Activated T-cell treated with anti-CD3 and anti-CD28 coated beads, Interleukin-2, amount 50 U/mL, for 48 hours (primary cell): Measurements from ENCODE around the gene RASSF4.

ENCODE experiments used
- DNase-seq, 2 experiments: peaks; one replicate each; pipeline ENCODE4 v3.0.0-alpha.2; 2020

RASSF4 gene

GRCh38 chr10:44959247-44960087 is at the start of gene RASSF4:
Gene RASSF4 (plus strand): TSS chr10:44959802. CDS start chr10:44970203, 10,401 bp downstream.
- DNase-seq: peak; percentile 94 to 95

GRCh38 chr10:44909910-44910309 is 49.7 kb upstream of the RASSF4 start:
- DNase-seq: no peak

GRCh38 chr10:44910602-44911001 is 49.0 kb upstream of the RASSF4 start:
- no peak for DNase-seq

- DNase-seq: no peak
Measured at GRCh38 chr10:44911081-44911540, 48.5 kb upstream of the RASSF4 start, which contains the start of gene TMEM72. Gene TMEM72 (plus strand): TSS chr10:44911337. CDS start chr10:44911513, 176 bp downstream.

GRCh38 chr10:44911951-44912350 is 47.7 kb upstream of the RASSF4 start:
- no peak for DNase-seq

- peak in 1 of 2 experiments; percentile 29 for DNase-seq
Measured at GRCh38 chr10:44913350-44914081, 46.1 kb upstream of the RASSF4 start.

- DNase-seq: no peak
Measured at GRCh38 chr10:44914891-44915290, 44.7 kb upstream of the RASSF4 start.

- DNase-seq: no peak
Measured at GRCh38 chr10:44916429-44916828, 43.2 kb upstream of the RASSF4 start.

GRCh38 chr10:44917848-44918247 is 41.8 kb upstream of the RASSF4 start:
- DNase-seq: no peak

GRCh38 chr10:44920252-44920651 is 39.4 kb upstream of the RASSF4 start:
- DNase-seq: no peak

GRCh38 chr10:44921061-44921460 is 38.5 kb upstream of the RASSF4 start:
- no peak for DNase-seq

- no peak for DNase-seq
Measured at GRCh38 chr10:44921506-44921905, 38.1 kb upstream of the RASSF4 start.

GRCh38 chr10:44922021-44922420 is 37.6 kb upstream of the RASSF4 start:
- DNase-seq: no peak

GRCh38 chr10:44922796-44923545 is 36.6 kb upstream of the RASSF4 start:
- DNase-seq: no peak

GRCh38 chr10:44923611-44924010 is 36.0 kb upstream of the RASSF4 start:
- DNase-seq: no peak

GRCh38 chr10:44924261-44925040 is 35.2 kb upstream of the RASSF4 start:
- peak in 1 of 2 experiments; percentile 4 for DNase-seq

GRCh38 chr10:44925224-44925623 is 34.4 kb upstream of the RASSF4 start:
- DNase-seq: no peak

- peak in 1 of 2 experiments; percentile 6 for DNase-seq
Measured at GRCh38 chr10:44925811-44926750, 33.5 kb upstream of the RASSF4 start.

- DNase-seq: no peak
Measured at GRCh38 chr10:44926751-44927351, 32.8 kb upstream of the RASSF4 start.

GRCh38 chr10:44927352-44927751 is 32.2 kb upstream of the RASSF4 start:
- no peak for DNase-seq

- no peak for DNase-seq
Measured at GRCh38 chr10:44928462-44928861, 31.1 kb upstream of the RASSF4 start.
